SIG-M5 treated with dmso at 0.1 percent for 504 hours (cell line): Measurements from ENCODE around the gene PRR15L.

ENCODE experiments used
- DNase-seq: peaks from one replicate; lab custom pipeline; 2025; ENCODE audit not compliant: unreplicated experiment; lab: John Stamatoyannopoulos, UW

PRR15L gene

GRCh38 chr17:47907932-47908562 is 49.6 kb downstream of the PRR15L start:
- DNase-seq: peak; percentile 53

DNA sequence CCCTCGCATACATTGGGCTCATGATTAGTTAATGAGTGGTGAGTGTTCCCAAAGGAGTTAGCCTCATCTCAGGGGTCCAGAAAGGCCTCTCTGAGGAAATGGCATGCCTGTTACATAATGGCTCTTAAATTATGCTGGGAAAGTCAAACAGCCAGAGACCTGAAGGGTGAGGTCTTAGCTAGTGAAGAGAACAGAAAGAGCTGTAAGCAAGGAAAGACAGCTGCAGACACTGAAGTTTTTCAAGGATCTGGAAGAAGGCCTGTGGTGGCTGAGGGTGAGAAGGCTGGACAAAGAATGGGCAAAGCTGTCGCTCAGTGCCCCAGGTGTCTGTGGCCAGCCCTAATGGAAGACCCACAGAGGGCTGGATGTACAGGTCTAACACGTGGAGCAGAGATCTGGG is 51.2 kb downstream of the PRR15L start:
- no peak for DNase-seq

- DNase-seq: no peak
Measured at GRCh38 chr17:47905221-47905733, 52.4 kb downstream of the PRR15L start.

DNA sequence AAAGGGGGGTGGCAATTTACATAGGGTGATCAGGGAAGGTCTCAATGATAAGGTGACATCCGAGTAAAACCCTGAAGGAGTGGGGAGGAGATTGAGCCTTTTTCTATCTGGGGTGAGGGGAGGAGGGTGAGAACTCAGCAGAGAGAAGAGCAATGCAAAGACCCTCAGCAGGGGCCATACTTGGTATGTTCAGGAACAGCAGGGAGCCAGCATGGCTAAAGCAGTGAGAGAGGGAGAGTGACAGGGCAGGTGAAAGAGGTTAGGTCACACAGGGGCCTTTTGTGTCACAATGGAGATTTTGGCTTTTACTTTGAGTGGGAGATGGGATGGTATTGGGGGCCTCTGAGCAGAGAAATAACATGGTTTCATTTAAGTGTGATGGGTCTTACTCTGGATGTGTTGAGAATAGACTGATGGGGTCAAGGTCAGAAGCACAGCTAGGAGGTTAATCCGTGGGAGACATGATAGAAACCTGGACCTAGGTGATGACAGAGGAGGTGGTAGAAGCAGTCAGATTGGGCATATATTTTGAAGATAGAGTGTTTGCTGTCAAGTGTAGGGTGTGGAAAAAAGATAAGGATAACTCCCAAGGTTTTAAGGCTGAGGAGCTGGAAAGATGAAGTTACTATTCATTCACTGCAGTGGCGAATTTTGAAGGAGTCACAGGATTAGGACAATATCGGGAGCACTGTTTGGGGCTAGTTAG is 55.5 kb downstream of the PRR15L start:
- DNase-seq: no peak
